GM21619 (cell line): Measurements from ENCODE around the gene GLP2R.
A peak's percentile ranks its signal among the peaks of the same experiment; 100 is the strongest.
"Not testable (repeated sequence)": the region's sequence is repeated elsewhere in the genome, so short reads cannot be mapped to it uniquely, and the experiment has no call there.

Experiments used
- ATAC-seq: cut with Tn5 transposase; IDR thresholded peaks from one replicate; pipeline ENCODE4 v1.9.1; 2021; ENCODE audit not compliant: unreplicated experiment

The GLP2R gene

GRCh38 chr17:9918804-9919352 lies 93.2 kb downstream of the GLP2R start:
- no peak for ATAC-seq

GRCh38 chr17:9921216-9921615 lies 95.5 kb downstream of the GLP2R start:
- ATAC-seq: not testable (repeated sequence)

- ATAC-seq: no peak
Observed at GRCh38 chr17:9922012-9922848, 96.5 kb downstream of the GLP2R start.

GRCh38 chr17:9924735-9925191 lies 99.0 kb downstream of the GLP2R start:
- ATAC-seq: peak; percentile 57

DNA sequence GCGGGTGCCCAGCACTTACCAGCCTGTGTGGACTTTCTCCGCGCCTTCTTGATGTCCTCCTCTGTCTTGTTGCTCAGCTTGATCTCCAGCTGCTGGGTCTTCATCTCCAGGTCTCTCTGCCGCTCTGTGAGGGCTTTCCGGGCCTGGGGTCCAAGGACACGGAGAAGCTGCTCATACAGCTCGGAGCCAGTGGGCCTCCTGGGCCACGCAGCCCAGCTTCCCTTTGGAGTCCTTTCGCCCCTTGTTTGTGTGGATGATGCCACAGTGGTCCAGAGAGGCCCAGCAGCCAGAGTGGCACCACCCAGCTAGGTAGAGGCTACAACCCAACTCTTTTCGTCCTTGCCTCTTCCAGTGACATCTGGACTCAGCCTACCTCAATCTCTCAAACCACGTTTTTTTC lies 99.7 kb downstream of the GLP2R start:
- ATAC-seq: no peak

- ATAC-seq: no peak
Observed at GRCh38 chr17:9926150-9926804, 100.6 kb downstream of the GLP2R start.

DNA sequence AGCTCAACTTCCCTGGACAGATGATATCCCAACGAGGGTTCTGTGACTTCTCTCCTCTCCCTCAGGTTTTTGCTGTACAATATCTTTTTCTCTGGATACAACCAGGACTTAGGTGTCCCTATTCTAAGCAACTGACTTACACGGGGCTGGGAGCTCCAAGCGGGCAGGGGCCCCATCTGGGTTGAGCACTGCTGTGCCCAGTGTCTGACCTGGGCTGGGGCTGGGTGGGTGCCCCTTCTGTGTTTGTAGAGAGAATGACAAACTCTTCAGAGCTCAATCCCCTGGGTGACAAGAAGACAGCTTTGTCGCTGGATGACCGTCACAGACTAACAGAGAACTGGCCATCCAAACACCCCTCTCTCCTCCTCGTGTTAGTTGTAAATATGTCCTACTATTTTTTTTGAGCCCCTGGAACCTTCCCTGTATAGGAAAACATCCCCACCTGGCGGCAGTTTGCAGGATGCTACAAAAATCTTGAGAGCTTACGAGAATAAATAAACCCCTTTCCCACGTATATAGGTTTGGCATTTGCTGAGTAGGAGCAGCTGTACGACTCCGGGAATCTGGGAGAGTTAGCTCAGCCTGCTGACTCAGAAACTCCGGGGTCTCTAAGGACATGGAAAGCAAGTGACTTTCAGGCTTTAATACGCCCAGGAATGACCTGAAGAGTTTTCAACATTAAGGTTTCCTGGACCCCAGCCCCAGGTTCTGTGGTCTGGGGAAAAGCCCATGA lies 103.0 kb downstream of the GLP2R start:
- no peak for ATAC-seq

GRCh38 chr17:9929871-9930270 lies 104.1 kb downstream of the GLP2R start:
- no peak for ATAC-seq

DNA sequence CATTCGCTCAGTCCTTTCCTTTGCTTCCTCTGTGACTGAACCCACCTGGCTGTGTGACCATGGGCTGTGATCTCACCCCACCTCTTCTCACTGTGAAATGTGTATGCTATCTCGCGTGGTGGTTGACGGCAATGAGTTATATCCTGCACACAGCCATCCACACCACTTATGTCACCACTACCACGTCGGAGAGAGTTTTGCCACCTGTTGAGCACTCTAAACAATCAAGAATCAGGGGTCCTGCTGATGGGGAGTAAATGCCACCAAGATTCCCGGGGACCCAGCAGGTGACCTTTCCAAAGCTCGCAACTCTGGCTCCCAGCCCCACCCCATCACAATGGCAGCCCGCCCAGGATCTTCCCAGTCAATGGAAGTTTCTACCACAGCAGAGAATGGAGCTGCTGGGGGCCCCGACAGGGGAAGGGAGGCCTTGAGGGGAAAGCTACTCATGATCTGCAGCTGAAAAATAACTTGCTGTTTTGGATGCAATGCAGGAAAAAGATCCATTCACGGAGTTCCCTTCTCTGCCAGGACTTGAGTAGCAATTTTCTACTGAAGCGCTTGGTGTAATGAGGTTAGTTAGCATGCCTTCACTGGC lies 105.5 kb downstream of the GLP2R start:
- ATAC-seq: no peak

DNA sequence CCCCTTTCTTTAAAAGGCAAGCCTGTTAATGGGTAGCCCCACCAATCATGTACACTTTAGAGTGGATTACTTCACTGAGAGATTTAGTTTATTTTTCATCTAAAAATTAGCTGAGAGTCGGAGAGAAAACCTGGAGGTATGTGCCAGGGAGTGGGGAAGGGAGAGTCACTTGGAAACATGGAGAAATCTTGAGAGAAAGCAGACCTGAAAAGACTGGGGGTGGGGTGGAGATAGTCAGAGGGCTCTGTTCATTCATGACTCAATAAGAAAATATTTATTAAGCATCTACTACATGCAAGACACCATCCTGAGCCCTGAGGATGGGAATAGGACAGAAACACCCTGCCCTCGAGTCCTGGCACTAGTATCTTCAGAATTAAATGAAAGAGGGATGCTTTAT lies 106.8 kb downstream of the GLP2R start:
- ATAC-seq: no peak

GRCh38 chr17:9934331-9934730 lies 108.6 kb downstream of the GLP2R start:
- ATAC-seq: no peak

DNA sequence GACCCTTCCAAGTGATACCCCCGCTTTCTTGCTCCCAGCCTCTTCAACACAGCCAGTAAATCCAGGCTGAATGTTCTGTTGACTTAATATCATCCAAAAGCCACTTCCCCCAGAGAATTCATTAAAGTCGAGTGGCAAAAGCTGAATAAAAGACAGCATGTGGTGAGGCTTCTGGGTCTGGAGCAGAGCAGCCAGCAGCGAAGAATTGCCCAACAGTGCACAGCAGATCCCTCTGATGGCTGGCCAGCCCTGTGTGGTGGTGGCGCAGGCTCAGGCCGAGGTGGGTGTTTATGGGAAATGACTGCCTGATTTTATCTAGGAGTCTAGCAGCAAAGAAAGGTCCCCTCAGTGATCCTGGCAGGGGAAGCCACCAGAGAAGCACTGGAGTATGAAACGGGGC lies 109.7 kb downstream of the GLP2R start:
- ATAC-seq: no peak

GRCh38 chr17:9936095-9936494 lies 110.4 kb downstream of the GLP2R start:
- no peak for ATAC-seq

DNA sequence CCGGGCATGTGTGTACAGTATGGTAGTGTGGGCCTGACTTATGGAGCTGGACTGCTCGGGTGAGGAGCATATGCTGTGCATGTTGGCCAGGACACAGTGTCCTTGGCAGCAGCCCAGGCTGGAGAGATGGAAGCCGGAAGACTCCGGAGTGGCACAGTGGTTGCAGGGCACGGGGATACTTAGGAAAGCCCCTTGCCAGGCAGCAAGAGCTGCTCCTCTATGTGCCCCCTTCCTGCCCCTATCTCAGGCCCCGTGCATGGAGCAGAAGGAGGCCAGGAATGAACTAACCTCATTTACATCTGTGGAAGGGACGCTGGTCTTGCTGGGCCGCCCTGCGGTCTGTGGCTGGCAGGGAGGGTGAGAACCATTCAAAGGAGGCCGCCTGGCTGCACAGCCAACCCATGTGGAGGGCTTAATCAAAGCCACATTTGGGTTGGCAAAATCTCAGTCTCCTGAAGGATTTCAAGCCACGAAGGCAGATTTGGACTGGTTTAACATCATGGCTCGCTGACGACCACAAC lies 111.6 kb downstream of the GLP2R start:
- ATAC-seq: no peak

DNA sequence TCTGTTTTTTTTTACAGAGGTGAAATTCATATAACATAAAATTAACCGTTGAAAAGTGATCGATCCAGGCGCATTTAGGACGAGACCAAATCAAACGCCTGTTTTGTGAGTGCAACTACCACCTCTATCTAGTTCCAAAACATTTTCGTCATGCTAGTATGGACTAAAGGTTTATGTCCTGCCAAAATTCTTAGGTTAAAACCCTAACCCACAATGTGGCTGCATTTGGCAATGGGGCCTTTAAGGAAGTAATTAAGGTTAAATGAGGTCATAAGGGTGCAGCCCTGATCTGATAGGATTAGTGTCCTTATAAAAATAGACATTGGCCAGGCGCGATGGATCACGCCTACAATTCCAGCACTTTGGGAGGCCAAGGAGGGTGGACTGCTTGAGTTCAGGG lies 112.2 kb downstream of the GLP2R start:
- ATAC-seq: no peak

DNA sequence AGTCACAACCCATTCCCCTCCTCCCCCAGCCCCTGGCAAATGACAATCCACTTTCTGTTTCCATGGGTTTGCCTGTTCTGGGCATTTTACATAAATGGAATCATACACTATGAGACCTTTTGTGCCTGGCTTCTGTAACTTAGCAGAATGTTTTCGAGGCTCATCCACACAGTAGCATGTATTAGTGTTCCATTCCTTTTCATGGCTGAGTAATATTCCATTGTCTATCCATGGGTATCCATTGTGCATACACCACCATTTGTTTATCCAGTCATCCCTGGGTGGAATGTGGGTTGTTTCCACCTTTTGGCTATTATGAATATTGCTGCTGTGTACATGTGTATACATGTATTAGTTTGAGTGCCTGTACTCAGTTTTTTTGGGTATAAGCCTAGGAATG lies 113.0 kb downstream of the GLP2R start:
- no peak for ATAC-seq

DNA sequence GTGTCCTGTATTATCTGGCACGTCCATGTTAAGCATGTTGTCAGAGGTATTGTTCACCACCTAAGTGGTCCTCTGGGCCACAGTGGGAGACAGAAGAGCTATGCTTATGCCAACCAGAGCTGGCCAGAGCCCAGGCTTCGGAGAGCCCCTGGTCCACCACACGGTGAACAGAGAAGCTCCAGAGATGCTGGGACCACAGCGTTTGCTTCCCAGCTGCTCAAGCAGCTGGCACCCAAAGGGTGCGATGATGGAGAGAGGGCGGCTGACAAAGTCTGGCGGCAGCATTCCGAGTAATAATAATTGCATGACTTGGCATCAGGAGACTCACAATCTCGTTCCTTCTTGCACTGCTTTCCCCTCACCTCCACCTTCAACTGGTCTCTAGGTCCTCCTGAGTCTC lies 115.1 kb downstream of the GLP2R start:
- no peak for ATAC-seq

DNA sequence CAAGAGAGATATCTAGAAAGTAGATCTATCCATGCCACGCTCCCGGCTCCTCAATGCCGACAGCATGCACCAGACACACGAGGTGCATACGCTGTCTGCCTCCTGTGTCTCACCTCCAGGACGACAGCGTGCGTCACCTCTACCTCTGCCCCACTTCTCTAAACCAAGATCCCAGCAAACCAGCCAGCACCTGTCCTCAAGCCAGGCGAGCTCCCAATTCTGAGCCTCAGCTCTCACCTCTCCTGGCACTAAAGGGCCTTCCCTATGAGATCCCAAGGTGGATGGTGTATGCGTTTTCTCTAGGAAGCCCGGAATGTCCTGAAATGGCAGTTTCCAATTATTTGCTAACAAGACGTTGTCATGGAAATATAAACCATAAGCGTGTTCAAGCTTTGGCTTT lies 115.6 kb downstream of the GLP2R start:
- no peak for ATAC-seq
